H1 (cell line): ENCODE measurements around the gene RIC8A. TPM values are rescaled to one million over a fixed set of nuclear protein-coding genes. Genes with fewer than 3 reads are reported as not detected.

ENCODE experiments used
- CTCF ChIA-PET: fragments of 300-600 bp; sonication (Branson Sonifier 250); formaldehyde crosslinking; loops from one replicate; lab custom pipeline; 2021; ENCODE audit not compliant: partially characterized antibody; lab: Charles Lee
- POLR2A ChIA-PET: fragments of 300-600 bp; sonication (Branson Sonifier 250); formaldehyde crosslinking; loops from one replicate; lab custom pipeline; 2021; ENCODE audit warnings: inconsistent platforms; ENCODE audit not compliant: partially characterized antibody; lab: Charles Lee
- DNase-seq, 2 experiments: peaks; one replicate each; pipeline versions ENCODE4 v3.0.0 to v3.0.0-alpha.2; 2010 to 2022; ENCODE audit warnings: low spot score in 2 of 2, low read depth in 1 of 2, mixed read lengths in 1 of 2
- FAIRE-seq: peaks from 2 replicates; lab custom pipeline; 2011; peaks lifted over from hg19 to GRCh38; lab: Jason Lieb, UNC
- H2AFZ ChIP-seq: 2 replicates; pipeline ENCODE4 v1.8.1; 2012; ENCODE audit warnings: low read length, inconsistent platforms
- H2AK5ac ChIP-seq: 2 replicates; pipeline ENCODE4 v1.6.1; 2013; ENCODE audit warnings: low read depth, low read length
- H2BK120ac ChIP-seq: replicated peaks from 2 replicates; pipeline ENCODE3; 2013; ENCODE audit warnings: low read depth, low read length, inconsistent platforms
- H2BK12ac ChIP-seq: 2 replicates; pipeline ENCODE4 v1.6.1; 2013; ENCODE audit warnings: low read depth, low read length
- H2BK15ac ChIP-seq: 2 replicates; pipeline ENCODE4 v1.6.1; 2013; ENCODE audit warnings: low read length
- H2BK20ac ChIP-seq: 2 replicates; pipeline ENCODE4 v1.6.1; 2013; ENCODE audit warnings: low read length
- H2BK5ac ChIP-seq: 2 replicates; pipeline ENCODE4 v1.6.1; 2013; ENCODE audit warnings: low read depth, low read length
- H3K14ac ChIP-seq: 2 replicates; pipeline ENCODE4 v1.6.1; 2013; ENCODE audit warnings: inconsistent platforms; ENCODE audit not compliant: insufficient read length
- H3K18ac ChIP-seq: 2 replicates; pipeline ENCODE4 v1.6.1; 2013; ENCODE audit warnings: low read length; ENCODE audit errors: extremely low read depth
- H3K23ac ChIP-seq: 2 replicates; pipeline ENCODE4 v1.6.1; 2013; ENCODE audit warnings: inconsistent platforms; ENCODE audit not compliant: insufficient read length
- H3K23me2 ChIP-seq: 2 replicates; pipeline ENCODE4 v1.6.1; 2013; ENCODE audit warnings: low read depth, low read length
- H3K27ac ChIP-seq: 2 replicates; pipeline ENCODE4 v1.6.1; 2011; ENCODE audit warnings: low read depth, low read length, inconsistent platforms
- H3K27me3 ChIP-seq, 4 experiments: replicated peaks in 1 of 4; 1 replicate in 1 of 4; 2 replicates in 3 of 4; pipeline versions ENCODE4 v1.6.1 to v1.8.1; 2011 to 2013; ENCODE audit warnings: low read length in 3 of 4, mild to moderate bottlenecking in 3 of 4, inconsistent platforms in 2 of 4, mixed read lengths in 2 of 4, moderate library complexity in 1 of 4; ENCODE audit not compliant: control insufficient read depth in 3 of 4, insufficient read depth in 3 of 4; ENCODE audit errors: extremely low read depth in 1 of 4
- H3K36me3 ChIP-seq, 4 experiments: 2 replicates each; pipeline versions ENCODE4 v1.6.1 to v1.8.1; 2011 to 2013; ENCODE audit warnings: mild to moderate bottlenecking in 4 of 4, low read length in 3 of 4, moderate library complexity in 2 of 4, control low read depth in 1 of 4, inconsistent platforms in 1 of 4; ENCODE audit not compliant: insufficient read depth in 4 of 4, control insufficient read depth in 2 of 4
- H3K4ac ChIP-seq: replicated peaks from 2 replicates; pipeline ENCODE3; 2013; ENCODE audit warnings: low read length, low read depth, mixed read lengths, inconsistent platforms; ENCODE audit not compliant: insufficient read length
- H3K4me1 ChIP-seq, 4 experiments: replicated peaks in 1 of 4; 1 replicate in 1 of 4; 2 replicates in 3 of 4; pipeline versions ENCODE4 v1.6.1 to v1.8.1; 2011 to 2013; ENCODE audit warnings: low read length in 3 of 4, inconsistent platforms in 2 of 4, mixed read lengths in 1 of 4; ENCODE audit not compliant: insufficient read depth in 4 of 4, control insufficient read depth in 3 of 4
- H3K4me2 ChIP-seq, 2 experiments: 2 replicates each; pipeline versions ENCODE4 v1.6.1 to v1.8.1; 2011 to 2013; ENCODE audit warnings: low read depth in 2 of 2, low read length in 2 of 2, control low read depth in 1 of 2, inconsistent platforms in 1 of 2, mild to moderate bottlenecking in 1 of 2; ENCODE audit not compliant: insufficient read depth in 1 of 2
- H3K4me3 ChIP-seq, 4 experiments: fragments of 200-600, 300-600 bp in 1 of 4; sonication (generic), shearing (Covaris generic), sonication (Bioruptor Twin) in 1 of 4; 2 replicates each; pipeline versions ENCODE4 v1.5.1 to v1.8.1; 2011 to 2016; ENCODE audit warnings: low read length in 4 of 4, low read depth in 3 of 4, control low read depth in 2 of 4, inconsistent platforms in 2 of 4, mild to moderate bottlenecking in 2 of 4, mixed read lengths in 1 of 4, moderate library complexity in 1 of 4; ENCODE audit not compliant: insufficient read depth in 2 of 4; ENCODE audit errors: extremely low read depth in 1 of 4
- H3K56ac ChIP-seq: replicated peaks from 2 replicates; pipeline ENCODE3; 2013; ENCODE audit warnings: low read depth, mild to moderate bottlenecking, mixed read lengths, low read length, inconsistent platforms; ENCODE audit not compliant: insufficient read length
- H3K79me1 ChIP-seq: 2 replicates; pipeline ENCODE4 v1.6.1; 2013; ENCODE audit warnings: low read depth, low read length, control low read depth
- H3K79me2 ChIP-seq, 2 experiments: 2 replicates each; pipeline versions ENCODE4 v1.6.1 to v1.8.1; 2012 to 2013; ENCODE audit warnings: low read length in 2 of 2, mild to moderate bottlenecking in 2 of 2, inconsistent platforms in 1 of 2; ENCODE audit not compliant: insufficient read depth in 2 of 2, control insufficient read depth in 1 of 2
- H3K9ac ChIP-seq, 4 experiments: replicated peaks in 1 of 4; 1 replicate in 1 of 4; 2 replicates in 3 of 4; pipeline versions ENCODE4 v1.6.1 to v1.8.1; 2011 to 2013; ENCODE audit warnings: low read depth in 3 of 4, low read length in 3 of 4, control low read depth in 2 of 4, mild to moderate bottlenecking in 2 of 4, moderate library complexity in 2 of 4, inconsistent platforms in 1 of 4; ENCODE audit errors: extremely low read depth in 1 of 4
- H3K9me3 ChIP-seq, 2 experiments: 2 replicates each; pipeline versions ENCODE4 v1.6.1 to v1.8.1; 2012 to 2013; ENCODE audit warnings: mild to moderate bottlenecking in 2 of 2, moderate library complexity in 2 of 2, control low read depth in 1 of 2, inconsistent platforms in 1 of 2, low read depth in 1 of 2, low read length in 1 of 2, mixed read lengths in 1 of 2; ENCODE audit not compliant: insufficient read depth in 2 of 2
- H4K20me1 ChIP-seq, 2 experiments: replicated peaks in 1 of 2; 2 replicates each; pipeline versions ENCODE3 to v1.8.1; 2011 to 2013; ENCODE audit warnings: inconsistent platforms in 2 of 2, low read length in 2 of 2, mild to moderate bottlenecking in 1 of 2; ENCODE audit not compliant: insufficient read depth in 2 of 2, control insufficient read depth in 1 of 2
- H4K5ac ChIP-seq: 2 replicates; pipeline ENCODE4 v1.6.1; 2013; ENCODE audit warnings: low read length, low read depth, mixed read lengths, inconsistent platforms; ENCODE audit not compliant: insufficient read length
- H4K8ac ChIP-seq: 2 replicates; pipeline ENCODE4 v1.8.0; 2013; ENCODE audit warnings: mild to moderate bottlenecking, moderate library complexity, low read length, inconsistent platforms; ENCODE audit not compliant: insufficient read depth; ENCODE audit errors: extremely low read depth
- H4K91ac ChIP-seq: replicated peaks from 2 replicates; pipeline ENCODE3; 2013; ENCODE audit warnings: low read length, mixed read lengths, inconsistent platforms; ENCODE audit not compliant: insufficient read length
- ASH2L ChIP-seq: fragments of 200-600, 300-600 bp; sonication (generic); IDR thresholded peaks from one replicate; pipeline ENCODE4 v1.7.1; 2017; ENCODE audit warnings: low read length
- BRCA1 ChIP-seq: IDR thresholded peaks from 2 replicates; pipeline ENCODE4 v1.6.1; 2012; ENCODE audit warnings: low read depth, low read length, improper control_type of control experiment
- CBX5 ChIP-seq: fragments of 300-800, 300-1000 bp; sonication (generic); IDR thresholded peaks from 2 replicates; pipeline ENCODE4 v1.7.1; 2016; ENCODE audit warnings: antibody characterized with exemption, low read length, low read depth
- CHD1 ChIP-seq: IDR thresholded peaks from 2 replicates; pipeline ENCODE4 v1.6.1; 2012; ENCODE audit warnings: low read depth, low read length, improper control_type of control experiment
- HDAC2 ChIP-seq, 2 experiments: fragments of 300-600 bp in 1 of 2; sonication (generic) in 1 of 2; IDR thresholded peaks; 2 replicates each; pipeline ENCODE4 v1.6.1; 2011 to 2012; ENCODE audit warnings: low read depth in 2 of 2, low read length in 2 of 2, mild to moderate bottlenecking in 2 of 2, moderate library complexity in 2 of 2, borderline replicate concordance in 1 of 2, inconsistent platforms in 1 of 2
- JUN ChIP-seq: IDR thresholded peaks from 2 replicates; pipeline ENCODE4 v1.6.1; 2011; ENCODE audit warnings: low read depth, mild to moderate bottlenecking, improper control_type of control experiment, low read length
- NRF1 ChIP-seq: IDR thresholded peaks from 2 replicates; pipeline ENCODE4 v1.6.1; 2011; ENCODE audit warnings: mild to moderate bottlenecking, low read depth, low read length, improper control_type of control experiment
- PHF8 ChIP-seq: fragments of 200-600 bp; sonication (generic); conservative IDR thresholded peaks from 2 replicates; pipeline ENCODE4 v1.7.1; 2012; ENCODE audit warnings: low read depth, mild to moderate bottlenecking, inconsistent platforms, low read length, moderate library complexity
- RFX5 ChIP-seq: IDR thresholded peaks from 2 replicates; pipeline ENCODE4 v1.6.1; 2011; ENCODE audit warnings: low read depth, low read length, improper control_type of control experiment, borderline replicate concordance
- RNF2 ChIP-seq: fragments of 200-900, 300-1000 bp; sonication (generic); IDR thresholded peaks from 2 replicates; pipeline ENCODE4 v1.7.1; 2016; ENCODE audit warnings: borderline replicate concordance, low read depth, mild to moderate bottlenecking, antibody characterized with exemption, low read length; ENCODE audit not compliant: poor library complexity, severe bottlenecking; ENCODE audit errors: missing control alignments
- SP4 ChIP-seq: IDR thresholded peaks from 2 replicates; pipeline ENCODE4 v1.6.1; 2012; ENCODE audit warnings: low read length, inconsistent platforms
- SRF ChIP-seq: IDR thresholded peaks from 2 replicates; pipeline ENCODE4 v1.6.1; 2011; ENCODE audit warnings: mild to moderate bottlenecking, low read depth, low read length, moderate library complexity
- WGBS, 2 experiments: shearing (Covaris generic) in 1 of 2; methylation state at CpG; one replicate each; pipeline versions ENCODE4 v1.1.6 to v1.1.7; 2013 to 2015; ENCODE audit warnings: low lambda C conversion rate in 2 of 2, mixed read lengths in 2 of 2, inconsistent platforms in 1 of 2, low coverage in 1 of 2, missing lambda C conversion rate in 1 of 2; ENCODE audit not compliant: insufficient replicate concordance in 2 of 2, insufficient coverage in 1 of 2, insufficient read length in 1 of 2; ENCODE audit errors: extremely low coverage in 1 of 2, missing lambda C conversion rate in 1 of 2; 5-methylcytosine and 5-hydroxymethylcytosine counted together
- polyA plus RNA-seq, 7 experiments: library from polyadenylated mRNA; depleted of rRNA in 3 of 7; stranded (reverse) in 5 of 7; unstranded in 2 of 7; fragments of >200 nt in 5 of 7; fragments of 200-250 nt in 2 of 7; gene quantifications; 1 replicate in 5 of 7; 2 replicates in 1 of 7; 4 replicates in 1 of 7; pipeline versions ENCODE4 v1.2.1 to v1.2.3, GENCODE V29; 2011 to 2013; ENCODE audit warnings: missing spikeins in 2 of 7, mixed read lengths in 2 of 7
- total RNA-seq: library from RNA; stranded (reverse); fragmentation: NEBNext Ultra II Directional; extraction: Animal tissue kit (Norgen Biotek cat#: 25700); gene quantifications from 2 replicates; pipeline ENCODE4 v1.2.1, GENCODE V29; 2021

The RIC8A gene
- total and polyA plus RNA-seq, 2 of the 8 experiments (the other 6 are each of a cell fraction or from before 2014, with no cell fraction given) = 67.0 to 105 TPM

- H4K8ac ChIP-seq = no peak overlapping the region
- TF ChIP-seq HDAC2 (IDR thresholded peaks at IDR 0.05; ENCODE audit: borderline replicate concordance in 1 of 2, low read depth in 2 of 2, low read length in 2 of 2) (no peak), CBX5 (no peak), RNF2 (no peak), CHD1 (no peak), SP4 (no peak), PHF8 (no peak), SRF (no peak), JUN (no peak), BRCA1 (no peak), RFX5 (no peak), ASH2L (no peak), NRF1 (no peak)
- H3K79me2 ChIP-seq = no peaks in the 10 kb centered on the region
- H3K36me3 ChIP-seq = no peaks in the 10 kb centered on the region; a peak in 1 of 8 replicates
- no peak overlapping the region for H3K4me3 ChIP-seq
- H3K14ac ChIP-seq = no peak overlapping the region
- H3K23ac ChIP-seq = no peak overlapping the region
- H2BK120ac ChIP-seq = no peak overlapping the region
- POLR2A ChIA-PET = interaction anchor here (0.9 to 1.6 kb wide), 4 partner anchors 9 to 16 kb away, joined by 3 to 6 read pairs (median 4); partner anchors contain the start of gene PSMD13
- no peak overlapping the region for H3K27ac ChIP-seq
- no peak overlapping the region for H2BK20ac ChIP-seq
- no peak overlapping the region for H3K4ac ChIP-seq
- no peaks in the 10 kb centered on the region for H3K4me1 ChIP-seq
- no peaks in the 10 kb centered on the region for H3K9me3 ChIP-seq
- H2BK12ac ChIP-seq = no peak overlapping the region
- no peak overlapping the region for H2BK5ac ChIP-seq
- H2AK5ac ChIP-seq = no peak overlapping the region
- no peak overlapping the region for H3K18ac ChIP-seq
- no peaks in the 10 kb centered on the region; the same call in 1 of the 2 replicates for H3K79me1 ChIP-seq
- H4K5ac ChIP-seq = no peak overlapping the region
- H2AFZ ChIP-seq = no peak overlapping the region
- no peak for FAIRE-seq
- no peak overlapping the region for H3K9ac ChIP-seq
- no peaks in the 10 kb centered on the region for H3K23me2 ChIP-seq
- 92% methylated on average over 7 of the region's 7 CpGs; no CpG with 5 or more reads in 1 of the 2 experiments for WGBS, 2 experiments
- H3K4me2 ChIP-seq = no peak overlapping the region
- no peak overlapping the region for H3K56ac ChIP-seq
- no peak overlapping the region for H4K91ac ChIP-seq
- no peak for DNase-seq
- H4K20me1 ChIP-seq = peaks cover 0 to 1% of the 10 kb centered on the region in 2 experiments
- no peak overlapping the region for H2BK15ac ChIP-seq
- H3K27me3 ChIP-seq = no peaks in the 10 kb centered on the region
- CTCF ChIA-PET = interaction anchor here (0.6 to 2.1 kb wide), 4 partner anchors 9 to 220 kb away, joined by 3 to 8 read pairs (median 4); no protein-coding TSS in a partner anchor
Measured at GRCh38 chr11:221539-221938, 14.0 kb downstream of the RIC8A start.
